ENCODE data around the gene AP2M1. TPM values are rescaled to one million over a fixed set of nuclear protein-coding genes. Genes with fewer than 3 reads are reported as not detected.

Gene AP2M1
- polyA plus RNA-seq, 1 of the 3 experiments (the other 2 are of a cell fraction), result 759 TPM

GRCh38 chr3:184189421-184189820, 14.8 kb downstream of the AP2M1 start:
- no peaks in the 10 kb centered on the region for H3K9me3 ChIP-seq
- no peaks in the 10 kb centered on the region for H3K9me2 ChIP-seq
- ChIA-PET POLR2A (no interaction called here), CTCF (no interaction called here)
- H3F3A ChIP-seq (replicated peaks; ENCODE audit: insufficient read depth), result peaks cover 13% of the 10 kb centered on the region
- H3K79me2 ChIP-seq (ENCODE audit: insufficient read depth), result peaks cover 41% of the 10 kb centered on the region
- peaks cover 6 to 20% of the 10 kb centered on the region in 2 experiments; a peak in 3 of 4 replicates for H3K4me1 ChIP-seq (ENCODE audit: control insufficient read depth in 1 of 2, insufficient read depth in 2 of 2, low read depth in 1 of 2, low read length in 1 of 2)
- peaks cover 26 to 64% of the 10 kb centered on the region in 2 experiments for H3K36me3 ChIP-seq (replicated peaks in 1 of 2; ENCODE audit: control insufficient read depth in 1 of 2, insufficient read depth in 2 of 2, low read length in 1 of 2)
- no peak overlapping the region for H3K9ac ChIP-seq
- no peak overlapping the region for H3K4me2 ChIP-seq
- TF ChIP-seq NRF1 (IDR thresholded peaks at IDR 0.05; ENCODE audit: low read depth, low read length), result no peak
- no peak for TF ChIP-seq REST (IDR thresholded peaks at IDR 0.05; ENCODE audit: low read depth, low read length)
- H4K20me1 ChIP-seq (ENCODE audit: insufficient read depth), result 0 out of 2 replicates have a peak, but pooled peaks cover 19% of the 10 kb centered on the region
- WGBS (ENCODE audit: low lambda C conversion rate), result 99% methylated on average over 11 of the region's 13 CpGs
- no peaks in the 10 kb centered on the region for H3K27me3 ChIP-seq (ENCODE audit: insufficient read depth)
- DNase-seq, result no peak
- H2AFZ ChIP-seq (ENCODE audit: low read depth), result no peak overlapping the region
- no peak overlapping the region for H3K27ac ChIP-seq (ENCODE audit: low read depth in 2 of 2, low read length in 1 of 2)
- H3K4me3 ChIP-seq (ENCODE audit: low read depth in 2 of 2, low read length in 1 of 2), result no peak overlapping the region

GRCh38 chr3:184192889-184193288, 18.2 kb downstream of the AP2M1 start:
- Histone ChIP-seq H3K4me2 (no peak overlapping the region), H3K27ac (ENCODE audit: low read depth in 2 of 2, low read length in 1 of 2) (no peak overlapping the region), H3F3A (replicated peaks; ENCODE audit: insufficient read depth) (no peaks in the 10 kb centered on the region), H3K79me2 (ENCODE audit: insufficient read depth) (peaks cover 23% of the 10 kb centered on the region), H3K36me3 (replicated peaks in 1 of 2; ENCODE audit: control insufficient read depth in 1 of 2, insufficient read depth in 2 of 2, low read length in 1 of 2) (peaks cover 26 to 72% of the 10 kb centered on the region in 2 experiments), H3K4me3 (ENCODE audit: low read depth in 2 of 2, low read length in 1 of 2) (no peak overlapping the region), H3K27me3 (ENCODE audit: insufficient read depth) (no peaks in the 10 kb centered on the region), H3K9me2 (no peaks in the 10 kb centered on the region), H3K9me3 (no peaks in the 10 kb centered on the region), H3K4me1 (ENCODE audit: control insufficient read depth in 1 of 2, insufficient read depth in 2 of 2, low read depth in 1 of 2, low read length in 1 of 2) (no peaks in the 10 kb centered on the region), H2AFZ (ENCODE audit: low read depth) (no peak overlapping the region), H4K20me1 (ENCODE audit: insufficient read depth) (0 out of 2 replicates have a peak, but pooled peaks cover 8% of the 10 kb centered on the region), H3K9ac (no peak overlapping the region)
- no peak for TF ChIP-seq FOXM1 (IDR thresholded peaks at IDR 0.05; ENCODE audit: low read depth)
- TF ChIP-seq FOSL2 (IDR thresholded peaks at IDR 0.05; ENCODE audit: borderline replicate concordance, low read depth), result no peak
- TF ChIP-seq IRF3 (IDR thresholded peaks at IDR 0.05; ENCODE audit: low read depth, low read length), result no peak
- no peak for TF ChIP-seq TCF12 (IDR thresholded peaks at IDR 0.05)
- TF ChIP-seq CHD2 (IDR thresholded peaks at IDR 0.05; ENCODE audit: low read length, partially characterized antibody), result no peak
- no peak for TF ChIP-seq NRF1 (IDR thresholded peaks at IDR 0.05; ENCODE audit: low read depth, low read length)
- no peak for TF ChIP-seq RXRA (IDR thresholded peaks at IDR 0.05; ENCODE audit: borderline replicate concordance, low read depth)
- TF ChIP-seq MAX (IDR thresholded peaks at IDR 0.05; ENCODE audit: low read depth), result no peak
- TF ChIP-seq RAD21 (IDR thresholded peaks at IDR 0.05; ENCODE audit: low read length), result no peak
- no peak for TF ChIP-seq JUND (IDR thresholded peaks at IDR 0.05)
- TF ChIP-seq TAF1 (IDR thresholded peaks at IDR 0.05; ENCODE audit: borderline replicate concordance, low read depth, low read length), result no peak
- no peak for TF ChIP-seq USF2 (IDR thresholded peaks at IDR 0.05; ENCODE audit: borderline replicate concordance, low read depth, low read length)
- TF ChIP-seq ELF1 (IDR thresholded peaks at IDR 0.05), result no peak
- no peak for TF ChIP-seq GATA2 (CRISPR knock-in tag; IDR thresholded peaks at IDR 0.05)
- no peak for TF ChIP-seq SIN3A (IDR thresholded peaks at IDR 0.05; ENCODE audit: borderline replicate concordance, low read depth, low read length)
- no peak for TF ChIP-seq CTCF (IDR thresholded peaks at IDR 0.05)
- no peak for TF ChIP-seq RFX5 (IDR thresholded peaks at IDR 0.05; ENCODE audit: low read length)
- WGBS (ENCODE audit: low lambda C conversion rate), result 100% methylated on average over 9 of the region's 10 CpGs
- CTCF ChIA-PET, result interaction anchor here (1.4 kb wide), 1 partner anchor 57 kb away, joined by 4 read pairs; the partner anchor contains the start of gene EEF1AKMT4
- POLR2A ChIA-PET, result no interaction called here
- DNase-seq, result no peak

Data from SK-N-SH (cell line).